IMR-90 (cell line): ENCODE data around the gene SH3BP2.

Experiments
- BHLHE40 ChIP-seq: fragments of 150-350 bp; IDR thresholded peaks from 2 replicates; pipeline ENCODE4 v1.6.1; 2016; ENCODE audit warnings: mild to moderate bottlenecking, low read depth, low read length
- CEBPB ChIP-seq: IDR thresholded peaks from 2 replicates; pipeline ENCODE4 v1.6.1; 2012; ENCODE audit warnings: low read depth, low read length, improper control_type of control experiment
- CHD1 ChIP-seq: IDR thresholded peaks from 2 replicates; pipeline ENCODE4 v1.6.1; 2012; ENCODE audit warnings: low read depth, low read length, improper control_type of control experiment
- CTCF ChIP-seq: conservative IDR thresholded peaks from 2 replicates; pipeline ENCODE4 v1.5.1; 2012; ENCODE audit warnings: mild to moderate bottlenecking, low read depth, low read length, improper control_type of control experiment
- ELK1 ChIP-seq: fragments of 150-350 bp; IDR thresholded peaks from 2 replicates; pipeline ENCODE4 v1.6.1; 2016; ENCODE audit warnings: low read depth, mild to moderate bottlenecking, low read length, moderate library complexity, borderline replicate concordance
- FOS ChIP-seq: fragments of 150-350 bp; IDR thresholded peaks from 2 replicates; pipeline ENCODE4 v1.6.1; 2016; ENCODE audit warnings: low read depth, low read length
- MAFK ChIP-seq: IDR thresholded peaks from 2 replicates; pipeline ENCODE4 v1.6.1; 2012; ENCODE audit warnings: low read depth, low read length, improper control_type of control experiment
- MAZ ChIP-seq: IDR thresholded peaks from 2 replicates; pipeline ENCODE4 v1.6.1; 2012; ENCODE audit warnings: low read depth, mild to moderate bottlenecking, low read length, improper control_type of control experiment, moderate library complexity, borderline replicate concordance
- POLR2A ChIP-seq: IDR thresholded peaks from 2 replicates; pipeline ENCODE4 v1.6.1; 2012; ENCODE audit warnings: mild to moderate bottlenecking, low read depth, low read length
- RAD21 ChIP-seq: IDR thresholded peaks from 2 replicates; pipeline ENCODE4 v1.6.1; 2012; ENCODE audit warnings: low read length, improper control_type of control experiment
- SMC3 ChIP-seq: fragments of 150-350 bp; IDR thresholded peaks from 2 replicates; pipeline ENCODE4 v1.6.1; 2016; ENCODE audit warnings: low read depth, mild to moderate bottlenecking, antibody characterized with exemption, low read length, moderate library complexity
- USF2 ChIP-seq: fragments of 150-350 bp; IDR thresholded peaks from 2 replicates; pipeline ENCODE4 v1.6.1; 2017; ENCODE audit warnings: mild to moderate bottlenecking, antibody characterized with exemption, low read length, low read depth

- no peak for TF ChIP-seq USF2
- no peak for TF ChIP-seq POLR2A
- TF ChIP-seq CTCF = no peak
- TF ChIP-seq MAZ = no peak
- TF ChIP-seq CEBPB = no peak
- no peak for TF ChIP-seq RAD21
- TF ChIP-seq ELK1 = no peak
- TF ChIP-seq CHD1 = no peak
- no peak for TF ChIP-seq FOS
- TF ChIP-seq MAFK = no peak
- TF ChIP-seq BHLHE40 = no peak
- no peak for TF ChIP-seq SMC3
Measured at GRCh38 chr4:2754848-2755819, 37.8 kb upstream of the SH3BP2 start.
